ENCODE results near the gene SP110. TPM values are rescaled to one million over a fixed set of nuclear protein-coding genes. Genes with fewer than 3 reads are reported as not detected.
"Not testable (repeated sequence)": the region's sequence is repeated elsewhere in the genome, so short reads cannot be mapped to it uniquely, and the experiment has no call there.

SP110 gene
- total RNA-seq = 118 TPM
- 100 to 1,000 TPM in 1 of 4 donors, 10 to 100 TPM in 3; 74.5 to 131 (median 87.1) TPM for polyA plus RNA-seq

DNA sequence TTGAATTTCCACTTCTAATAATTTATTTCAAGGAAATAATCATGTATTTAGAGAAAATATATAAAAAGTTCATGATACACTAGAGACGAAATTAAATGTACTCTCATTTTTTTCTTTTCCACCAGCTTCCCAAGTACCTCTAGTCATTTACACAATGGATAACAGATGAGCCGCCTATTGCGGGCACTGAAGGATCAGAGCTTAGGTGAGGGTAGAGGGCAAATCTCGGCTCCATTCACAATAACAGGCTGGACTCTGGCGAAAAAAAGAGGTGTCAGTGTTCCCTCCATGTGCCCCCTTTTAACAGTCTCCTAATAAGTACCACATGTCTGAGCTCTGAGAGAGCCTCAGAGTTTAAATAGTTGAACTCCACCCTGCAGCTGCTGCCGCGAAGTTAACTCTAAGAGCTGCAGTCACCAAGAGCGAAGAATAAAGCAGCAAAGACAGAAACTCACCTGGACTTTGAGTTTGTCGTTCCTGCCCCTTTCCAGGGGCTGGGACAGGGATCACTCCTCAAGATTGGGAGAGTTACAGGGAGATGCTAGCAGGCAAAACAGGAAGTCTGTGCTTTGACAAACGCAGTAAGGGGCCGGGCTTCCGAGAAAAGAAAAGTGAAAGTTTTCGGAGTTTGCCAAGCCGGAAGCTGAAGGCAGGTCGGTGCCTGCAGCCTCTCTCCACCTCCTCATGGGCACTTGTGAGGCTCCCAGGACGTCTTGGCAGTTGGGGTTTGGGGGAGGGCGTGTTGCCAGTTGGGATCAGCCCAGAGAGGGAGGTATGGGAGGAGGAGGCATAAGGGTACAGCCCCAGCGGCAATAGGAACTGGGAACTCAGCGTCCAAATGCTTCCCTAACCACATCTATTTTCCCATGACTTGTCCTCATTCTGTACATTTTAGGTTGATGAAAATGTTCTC is at the start of gene SP110:
Gene SP110 (minus strand): TSS at position 566 of the 913 bp plus-strand sequence. CDS start 3,057 bp downstream, outside the sequence.
- Histone ChIP-seq H3K4me1 (ENCODE audit: control insufficient read depth, insufficient read depth, low read length, poor library complexity, severe bottlenecking) (peaks cover 42% of the 10 kb centered on the region), H3K36me3 (ENCODE audit: control insufficient read depth, insufficient read depth, low read length) (peaks cover 27% of the 10 kb centered on the region), H3K9me3 (ENCODE audit: control insufficient read depth in 2 of 2, low read length in 2 of 2) (no peaks in the 10 kb centered on the region), H3K4me3 (ENCODE audit: low read depth, low read length) (peak within 1 kb of the TSS; percentile 100), H3K27ac (ENCODE audit: insufficient read depth, low read length, poor library complexity, severe bottlenecking) (peak within 1 kb of the TSS; percentile 83), H3K27me3 (ENCODE audit: control insufficient read depth, insufficient read depth, low read length) (no peaks in the 10 kb centered on the region)
- H3K36me3 Mint-ChIP-seq = peaks cover 34% of the 10 kb centered on the region
- peak within 1 kb of the TSS; percentile 96 to 100 (median 98) for H3K4me3 Mint-ChIP-seq
- H3K27me3 Mint-ChIP-seq = no peaks in the 10 kb centered on the region
- H3K9me3 Mint-ChIP-seq = no peaks in the 10 kb centered on the region
- H3K4me1 Mint-ChIP-seq = peaks cover 43 to 74% (median 56%) of the 10 kb centered on the region in 4 donors
- peak within 1 kb of the TSS; percentile 95 to 100 (median 98) for H3K27ac Mint-ChIP-seq
- ATAC-seq (ENCODE audit: low read depth in 2 of 2) = peak; percentile 85 to 92
- peak; percentile 74 to 92 (median 83) for DNase-seq

- Histone ChIP-seq H3K4me3 (ENCODE audit: low read depth, low read length) (no peak overlapping the region), H3K36me3 (ENCODE audit: control insufficient read depth, insufficient read depth, low read length) (peaks cover 43% of the 10 kb centered on the region), H3K27me3 (ENCODE audit: control insufficient read depth, insufficient read depth, low read length) (no peaks in the 10 kb centered on the region), H3K4me1 (ENCODE audit: control insufficient read depth, insufficient read depth, low read length, poor library complexity, severe bottlenecking) (no peaks in the 10 kb centered on the region), H3K27ac (ENCODE audit: insufficient read depth, low read length, poor library complexity, severe bottlenecking) (no peak overlapping the region), H3K9me3 (ENCODE audit: control insufficient read depth in 2 of 2, low read length in 2 of 2) (no peaks in the 10 kb centered on the region)
- peaks cover 8 to 27% (median 11%) of the 10 kb centered on the region in 4 donors for H3K4me1 Mint-ChIP-seq
- peak overlapping the region in 2 of 3 donors; percentile 52 to 79 for H3K27ac Mint-ChIP-seq
- peaks cover 63% of the 10 kb centered on the region for H3K36me3 Mint-ChIP-seq
- DNase-seq (peak in 1 of 3 donors; percentile 27), ATAC-seq (ENCODE audit: low read depth in 2 of 2) (no peak)
- H3K4me3 Mint-ChIP-seq = no peak overlapping the region
- H3K27me3 Mint-ChIP-seq = no peaks in the 10 kb centered on the region
- peaks cover 0 to 9% (median 1%) of the 10 kb centered on the region in 7 donors for H3K9me3 Mint-ChIP-seq
Measured at GRCh38 chr2:230268606-230269243, 48.9 kb upstream of the SP110 start.

DNA sequence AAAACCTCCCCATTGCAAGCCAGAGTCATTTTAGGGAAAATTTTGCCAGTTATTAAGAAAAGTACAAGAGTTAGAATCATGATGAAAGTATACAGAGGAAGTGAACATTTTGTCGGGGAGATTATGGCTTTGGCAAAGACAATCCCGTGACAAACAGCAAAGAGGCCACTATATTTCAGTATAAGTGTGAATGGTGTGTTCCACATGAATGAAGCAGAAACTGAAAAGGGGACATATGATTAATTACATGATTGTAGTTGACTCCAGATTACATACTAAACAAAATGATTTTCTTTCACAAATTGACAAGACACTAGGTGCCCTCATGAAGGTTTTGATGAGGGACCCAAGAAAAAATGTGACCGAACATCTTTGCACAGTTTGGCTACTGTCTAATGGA is 47.8 kb upstream of the SP110 start:
- no peak for ATAC-seq (ENCODE audit: low read depth in 2 of 2)
- Mint-ChIP-seq H3K27ac (no peak overlapping the region), H3K9me3 (peaks cover 0 to 9% (median 0%) of the 10 kb centered on the region in 7 donors), H3K27me3 (no peaks in the 10 kb centered on the region), H3K36me3 (peaks cover 65% of the 10 kb centered on the region), H3K4me3 (no peak overlapping the region), H3K4me1 (peaks cover 9 to 28% (median 19%) of the 10 kb centered on the region in 4 donors)
- Histone ChIP-seq H3K9me3 (ENCODE audit: control insufficient read depth in 2 of 2, low read length in 2 of 2) (no peaks in the 10 kb centered on the region), H3K4me3 (ENCODE audit: low read depth, low read length) (no peak overlapping the region), H3K36me3 (ENCODE audit: control insufficient read depth, insufficient read depth, low read length) (peaks cover 41% of the 10 kb centered on the region), H3K27me3 (ENCODE audit: control insufficient read depth, insufficient read depth, low read length) (no peaks in the 10 kb centered on the region), H3K27ac (ENCODE audit: insufficient read depth, low read length, poor library complexity, severe bottlenecking) (no peak overlapping the region), H3K4me1 (ENCODE audit: control insufficient read depth, insufficient read depth, low read length, poor library complexity, severe bottlenecking) (peaks cover 7% of the 10 kb centered on the region)
- no peak for DNase-seq

DNA sequence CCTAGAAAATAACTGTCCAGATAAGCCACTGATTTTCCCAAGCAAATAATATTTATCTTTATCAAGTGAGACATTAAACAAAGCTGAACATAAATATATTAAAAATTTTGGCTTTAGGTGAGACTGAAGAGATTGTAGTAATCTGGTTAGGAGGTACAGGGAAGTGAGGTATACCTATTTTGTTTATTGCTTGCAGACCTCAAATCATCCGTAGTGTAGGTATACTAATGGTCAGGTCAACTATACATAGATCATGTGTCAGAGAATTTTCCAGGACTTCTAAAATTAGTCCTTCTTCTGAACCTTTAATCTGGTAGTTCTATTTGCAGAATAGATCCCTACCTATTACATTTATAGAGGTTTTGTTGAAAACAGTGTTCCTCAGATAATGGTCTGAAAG is 47.3 kb upstream of the SP110 start:
- H3K4me1 ChIP-seq (ENCODE audit: control insufficient read depth, insufficient read depth, low read length, poor library complexity, severe bottlenecking) = peaks cover 7% of the 10 kb centered on the region
- H3K27ac ChIP-seq (ENCODE audit: insufficient read depth, low read length, poor library complexity, severe bottlenecking) = no peak overlapping the region
- H3K4me3 Mint-ChIP-seq = no peak overlapping the region
- no peaks in the 10 kb centered on the region for H3K27me3 ChIP-seq (ENCODE audit: control insufficient read depth, insufficient read depth, low read length)
- peaks cover 60% of the 10 kb centered on the region for H3K36me3 Mint-ChIP-seq
- H3K4me1 Mint-ChIP-seq = peaks cover 14 to 31% (median 23%) of the 10 kb centered on the region in 4 donors
- no peaks in the 10 kb centered on the region for H3K9me3 ChIP-seq (ENCODE audit: control insufficient read depth in 2 of 2, low read length in 2 of 2)
- no peak overlapping the region for H3K4me3 ChIP-seq (ENCODE audit: low read depth, low read length)
- H3K27ac Mint-ChIP-seq = no peak overlapping the region
- no peak for DNase-seq
- H3K9me3 Mint-ChIP-seq = peaks cover 0 to 9% (median 1%) of the 10 kb centered on the region in 7 donors
- ATAC-seq (ENCODE audit: low read depth in 2 of 2) = no peak
- no peaks in the 10 kb centered on the region for H3K27me3 Mint-ChIP-seq
- peaks cover 36% of the 10 kb centered on the region for H3K36me3 ChIP-seq (ENCODE audit: control insufficient read depth, insufficient read depth, low read length)

DNA sequence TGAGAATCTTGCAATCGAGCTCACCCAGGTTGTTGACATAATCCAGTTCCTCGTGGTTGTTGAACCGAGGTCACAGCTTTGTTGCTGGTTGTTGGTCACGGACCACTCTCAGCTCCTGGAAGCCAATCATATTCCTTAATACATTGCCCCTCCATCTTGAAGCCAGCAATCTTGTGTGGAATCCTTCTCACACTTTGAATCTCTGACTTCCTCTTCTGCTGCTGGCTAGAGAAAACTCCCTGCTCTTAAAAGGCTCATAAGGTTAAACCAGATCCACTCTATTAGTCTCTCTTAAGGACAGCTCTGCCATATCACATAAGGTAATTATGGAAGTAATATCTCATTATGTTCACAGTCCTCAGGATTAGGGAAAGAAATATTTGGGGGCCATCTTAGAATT is 46.9 kb upstream of the SP110 start:
- ATAC-seq (ENCODE audit: low read depth in 2 of 2) (no peak), DNase-seq (no peak)
- Mint-ChIP-seq H3K9me3 (peaks cover 0 to 6% (median 1%) of the 10 kb centered on the region in 7 donors), H3K4me3 (no peak overlapping the region), H3K36me3 (peaks cover 56% of the 10 kb centered on the region), H3K4me1 (peaks cover 15 to 35% (median 27%) of the 10 kb centered on the region in 4 donors), H3K27me3 (no peaks in the 10 kb centered on the region), H3K27ac (no peak overlapping the region)
- Histone ChIP-seq H3K4me1 (ENCODE audit: control insufficient read depth, insufficient read depth, low read length, poor library complexity, severe bottlenecking) (peaks cover 11% of the 10 kb centered on the region), H3K36me3 (ENCODE audit: control insufficient read depth, insufficient read depth, low read length) (peaks cover 33% of the 10 kb centered on the region), H3K27me3 (ENCODE audit: control insufficient read depth, insufficient read depth, low read length) (no peaks in the 10 kb centered on the region), H3K4me3 (ENCODE audit: low read depth, low read length) (no peak overlapping the region), H3K9me3 (ENCODE audit: control insufficient read depth in 2 of 2, low read length in 2 of 2) (no peaks in the 10 kb centered on the region), H3K27ac (ENCODE audit: insufficient read depth, low read length, poor library complexity, severe bottlenecking) (no peak overlapping the region)

DNA sequence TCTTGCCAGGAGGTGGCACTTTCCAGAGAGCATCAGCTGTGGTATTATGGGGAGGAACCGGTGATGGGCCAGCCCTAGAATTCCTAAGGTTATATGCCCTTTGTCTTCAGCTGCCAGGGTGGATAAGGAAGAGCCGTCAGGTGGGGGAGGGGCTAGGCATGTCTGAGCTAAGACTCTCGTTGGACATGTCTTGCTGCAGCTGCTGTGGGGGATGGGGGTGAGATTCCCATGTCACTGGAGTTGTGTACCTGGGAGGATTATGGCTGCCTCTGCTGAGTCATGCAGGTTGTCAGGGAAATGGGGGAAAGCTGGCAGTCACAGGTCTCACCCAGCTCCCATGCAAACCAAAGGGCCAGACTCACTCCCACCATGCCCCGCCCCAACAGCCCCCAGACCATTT is 45.2 kb upstream of the SP110 start:
- H3K4me3 ChIP-seq (ENCODE audit: low read depth, low read length); H3K27ac ChIP-seq (ENCODE audit: insufficient read depth, low read length, poor library complexity, severe bottlenecking); DNase-seq; H3K4me3 Mint-ChIP-seq; H3K9me3 ChIP-seq (ENCODE audit: control insufficient read depth in 2 of 2, low read length in 2 of 2); ATAC-seq (ENCODE audit: low read depth in 2 of 2); H3K27me3 Mint-ChIP-seq; H3K27me3 ChIP-seq (ENCODE audit: control insufficient read depth, insufficient read depth, low read length); H3K9me3 Mint-ChIP-seq: not testable (repeated sequence)
- Mint-ChIP-seq H3K4me1 (peaks cover 9 to 48% (median 40%) of the 10 kb centered on the region in 4 donors), H3K36me3 (peaks cover 55% of the 10 kb centered on the region), H3K27ac (peak overlapping the region in 1 of 3 donors; percentile 18)
- peaks cover 18% of the 10 kb centered on the region for H3K4me1 ChIP-seq (ENCODE audit: control insufficient read depth, insufficient read depth, low read length, poor library complexity, severe bottlenecking)
- peaks cover 16% of the 10 kb centered on the region for H3K36me3 ChIP-seq (ENCODE audit: control insufficient read depth, insufficient read depth, low read length)

GRCh38 chr2:230262246-230262645 is 42.5 kb upstream of the SP110 start:
- H3K27me3 ChIP-seq (ENCODE audit: control insufficient read depth, insufficient read depth, low read length) = no peaks in the 10 kb centered on the region
- peaks cover 50% of the 10 kb centered on the region for H3K36me3 Mint-ChIP-seq
- H3K36me3 ChIP-seq (ENCODE audit: control insufficient read depth, insufficient read depth, low read length) = peaks cover 6% of the 10 kb centered on the region
- H3K4me3 ChIP-seq (ENCODE audit: low read depth, low read length) = peak overlapping the region; percentile 78
- peaks cover 0 to 6% (median 0%) of the 10 kb centered on the region in 7 donors for H3K9me3 Mint-ChIP-seq
- H3K4me3 Mint-ChIP-seq = peak overlapping the region; percentile 34 to 68 (median 50)
- peaks cover 18% of the 10 kb centered on the region for H3K4me1 ChIP-seq (ENCODE audit: control insufficient read depth, insufficient read depth, low read length, poor library complexity, severe bottlenecking)
- DNase-seq = peak in 2 of 3 donors; percentile 65 to 77
- no peaks in the 10 kb centered on the region for H3K9me3 ChIP-seq (ENCODE audit: control insufficient read depth in 2 of 2, low read length in 2 of 2)
- ATAC-seq (ENCODE audit: low read depth in 2 of 2) = peak; percentile 57 to 67
- H3K4me1 Mint-ChIP-seq = peaks cover 10 to 50% (median 40%) of the 10 kb centered on the region in 4 donors
- H3K27ac ChIP-seq (ENCODE audit: insufficient read depth, low read length, poor library complexity, severe bottlenecking) = peak overlapping the region; percentile 62
- peak overlapping the region; percentile 58 to 94 (median 89) for H3K27ac Mint-ChIP-seq
- no peaks in the 10 kb centered on the region for H3K27me3 Mint-ChIP-seq

All from CD4-positive, CD25-positive, alpha-beta regulatory T cell (primary cell).